ENCODE data around the gene VASP.

VASP gene

GRCh38 chr19:45553464-45553863, 46.2 kb downstream of the VASP start:
- no peaks in the 10 kb centered on the region for H3K9me3 ChIP-seq (ENCODE audit: control insufficient read depth, low read length)
- WGBS, 2 experiments, result 84 to 88% methylated on average over 34 of the region's 34 CpGs
- H3K4me3 ChIP-seq (ENCODE audit: insufficient read depth, low read depth, low read length), result no peak overlapping the region
- H3K27ac ChIP-seq (ENCODE audit: insufficient read depth, low read depth, low read length, poor library complexity, severe bottlenecking), result no peak overlapping the region
- H3K4me1 ChIP-seq (ENCODE audit: control insufficient read depth, insufficient read depth, low read length), result peaks cover 12% of the 10 kb centered on the region
- H3K36me3 ChIP-seq (ENCODE audit: control insufficient read depth, insufficient read depth, low read length), result no peaks in the 10 kb centered on the region
- H3K27me3 ChIP-seq (ENCODE audit: control insufficient read depth, insufficient read depth, low read length, poor library complexity, severe bottlenecking), result no peaks in the 10 kb centered on the region

GRCh38 chr19:45554481-45554880, 47.2 kb downstream of the VASP start:
- Histone ChIP-seq H3K4me3 (ENCODE audit: insufficient read depth, low read depth, low read length) (no peak overlapping the region), H3K4me1 (ENCODE audit: control insufficient read depth, insufficient read depth, low read length) (peaks cover 12% of the 10 kb centered on the region), H3K36me3 (ENCODE audit: control insufficient read depth, insufficient read depth, low read length) (no peaks in the 10 kb centered on the region), H3K9me3 (ENCODE audit: control insufficient read depth, low read length) (no peaks in the 10 kb centered on the region), H3K27me3 (ENCODE audit: control insufficient read depth, insufficient read depth, low read length, poor library complexity, severe bottlenecking) (no peaks in the 10 kb centered on the region), H3K27ac (ENCODE audit: insufficient read depth, low read depth, low read length, poor library complexity, severe bottlenecking) (no peak overlapping the region)
- 86 to 100% methylated on average over 1 of the region's 1 CpG for whole genome bisulfite sequencing, 2 experiments

- no peak overlapping the region for H3K27ac ChIP-seq (ENCODE audit: insufficient read depth, low read depth, low read length, poor library complexity, severe bottlenecking)
- 88 to 93% methylated on average over 5 of the region's 5 CpGs for WGBS, 2 experiments
- no peaks in the 10 kb centered on the region for H3K9me3 ChIP-seq (ENCODE audit: control insufficient read depth, low read length)
- no peaks in the 10 kb centered on the region for H3K36me3 ChIP-seq (ENCODE audit: control insufficient read depth, insufficient read depth, low read length)
- no peaks in the 10 kb centered on the region for H3K27me3 ChIP-seq (ENCODE audit: control insufficient read depth, insufficient read depth, low read length, poor library complexity, severe bottlenecking)
- H3K4me1 ChIP-seq (ENCODE audit: control insufficient read depth, insufficient read depth, low read length), result peaks cover 5% of the 10 kb centered on the region
- no peak overlapping the region for H3K4me3 ChIP-seq (ENCODE audit: insufficient read depth, low read depth, low read length)
These were observed 49.6 kb downstream of the VASP start for GRCh38 chr19:45556835-45557234.

- Histone ChIP-seq H3K9me3 (ENCODE audit: control insufficient read depth, low read length) (no peaks in the 10 kb centered on the region), H3K4me1 (ENCODE audit: control insufficient read depth, insufficient read depth, low read length) (no peaks in the 10 kb centered on the region), H3K27me3 (ENCODE audit: control insufficient read depth, insufficient read depth, low read length, poor library complexity, severe bottlenecking) (no peaks in the 10 kb centered on the region), H3K4me3 (ENCODE audit: insufficient read depth, low read depth, low read length) (no peak overlapping the region), H3K27ac (ENCODE audit: insufficient read depth, low read depth, low read length, poor library complexity, severe bottlenecking) (no peak overlapping the region), H3K36me3 (ENCODE audit: control insufficient read depth, insufficient read depth, low read length) (no peaks in the 10 kb centered on the region)
- 40 to 45% methylated on average over 10 of the region's 10 CpGs for WGBS, 2 experiments
These were observed 51.2 kb downstream of the VASP start for GRCh38 chr19:45558399-45558878.

GRCh38 chr19:45560038-45560437, 52.8 kb downstream of the VASP start:
- Histone ChIP-seq H3K27me3 (ENCODE audit: control insufficient read depth, insufficient read depth, low read length, poor library complexity, severe bottlenecking) (no peaks in the 10 kb centered on the region), H3K4me1 (ENCODE audit: control insufficient read depth, insufficient read depth, low read length) (no peaks in the 10 kb centered on the region), H3K36me3 (ENCODE audit: control insufficient read depth, insufficient read depth, low read length) (no peaks in the 10 kb centered on the region), H3K4me3 (ENCODE audit: insufficient read depth, low read depth, low read length) (no peak overlapping the region), H3K9me3 (ENCODE audit: control insufficient read depth, low read length) (no peaks in the 10 kb centered on the region), H3K27ac (ENCODE audit: insufficient read depth, low read depth, low read length, poor library complexity, severe bottlenecking) (no peak overlapping the region)
- WGBS, 2 experiments, result 91 to 93% methylated on average over 5 of the region's 5 CpGs

- Histone ChIP-seq H3K36me3 (ENCODE audit: control insufficient read depth, insufficient read depth, low read length) (no peaks in the 10 kb centered on the region), H3K9me3 (ENCODE audit: control insufficient read depth, low read length) (no peaks in the 10 kb centered on the region), H3K27ac (ENCODE audit: insufficient read depth, low read depth, low read length, poor library complexity, severe bottlenecking) (no peak overlapping the region), H3K4me1 (ENCODE audit: control insufficient read depth, insufficient read depth, low read length) (no peaks in the 10 kb centered on the region), H3K4me3 (ENCODE audit: insufficient read depth, low read depth, low read length) (no peak overlapping the region), H3K27me3 (ENCODE audit: control insufficient read depth, insufficient read depth, low read length, poor library complexity, severe bottlenecking) (no peaks in the 10 kb centered on the region)
- 84 to 93% methylated on average over 11 of the region's 11 CpGs for WGBS, 2 experiments
These were observed 53.4 kb downstream of the VASP start for GRCh38 chr19:45560686-45561085.

- Histone ChIP-seq H3K36me3 (ENCODE audit: control insufficient read depth, insufficient read depth, low read length) (no peaks in the 10 kb centered on the region), H3K27me3 (ENCODE audit: control insufficient read depth, insufficient read depth, low read length, poor library complexity, severe bottlenecking) (no peaks in the 10 kb centered on the region), H3K27ac (ENCODE audit: insufficient read depth, low read depth, low read length, poor library complexity, severe bottlenecking) (no peak overlapping the region), H3K4me1 (ENCODE audit: control insufficient read depth, insufficient read depth, low read length) (no peaks in the 10 kb centered on the region), H3K4me3 (ENCODE audit: insufficient read depth, low read depth, low read length) (no peak overlapping the region), H3K9me3 (ENCODE audit: control insufficient read depth, low read length) (no peaks in the 10 kb centered on the region)
- WGBS, 2 experiments, result 29 to 31% methylated on average over 5 of the region's 5 CpGs
These were observed 57.0 kb downstream of the VASP start for GRCh38 chr19:45564131-45564780.

- Histone ChIP-seq H3K9me3 (ENCODE audit: control insufficient read depth, low read length) (no peaks in the 10 kb centered on the region), H3K27me3 (ENCODE audit: control insufficient read depth, insufficient read depth, low read length, poor library complexity, severe bottlenecking) (no peaks in the 10 kb centered on the region), H3K4me1 (ENCODE audit: control insufficient read depth, insufficient read depth, low read length) (no peaks in the 10 kb centered on the region), H3K36me3 (ENCODE audit: control insufficient read depth, insufficient read depth, low read length) (no peaks in the 10 kb centered on the region), H3K4me3 (ENCODE audit: insufficient read depth, low read depth, low read length) (no peak overlapping the region), H3K27ac (ENCODE audit: insufficient read depth, low read depth, low read length, poor library complexity, severe bottlenecking) (no peak overlapping the region)
- WGBS, 2 experiments, result 86 to 100% methylated on average over 2 of the region's 2 CpGs
These were observed 60.3 kb downstream of the VASP start for GRCh38 chr19:45567609-45568008.

GRCh38 chr19:45568732-45569131, 61.5 kb downstream of the VASP start:
- Histone ChIP-seq H3K9me3 (ENCODE audit: control insufficient read depth, low read length) (no peaks in the 10 kb centered on the region), H3K27ac (ENCODE audit: insufficient read depth, low read depth, low read length, poor library complexity, severe bottlenecking) (no peak overlapping the region), H3K4me3 (ENCODE audit: insufficient read depth, low read depth, low read length) (no peak overlapping the region), H3K27me3 (ENCODE audit: control insufficient read depth, insufficient read depth, low read length, poor library complexity, severe bottlenecking) (no peaks in the 10 kb centered on the region), H3K4me1 (ENCODE audit: control insufficient read depth, insufficient read depth, low read length) (no peaks in the 10 kb centered on the region), H3K36me3 (ENCODE audit: control insufficient read depth, insufficient read depth, low read length) (no peaks in the 10 kb centered on the region)
- 86 to 88% methylated on average over 3 of the region's 3 CpGs for WGBS, 2 experiments

- Histone ChIP-seq H3K9me3 (ENCODE audit: control insufficient read depth, low read length) (no peaks in the 10 kb centered on the region), H3K27me3 (ENCODE audit: control insufficient read depth, insufficient read depth, low read length, poor library complexity, severe bottlenecking) (no peaks in the 10 kb centered on the region), H3K4me1 (ENCODE audit: control insufficient read depth, insufficient read depth, low read length) (no peaks in the 10 kb centered on the region), H3K4me3 (ENCODE audit: insufficient read depth, low read depth, low read length) (no peak overlapping the region), H3K27ac (ENCODE audit: insufficient read depth, low read depth, low read length, poor library complexity, severe bottlenecking) (no peak overlapping the region), H3K36me3 (ENCODE audit: control insufficient read depth, insufficient read depth, low read length) (no peaks in the 10 kb centered on the region)
- whole genome bisulfite sequencing, 2 experiments, result 51 to 55% methylated on average over 14 to 15 of the region's 15 CpGs
These were observed 62.5 kb downstream of the VASP start for GRCh38 chr19:45569619-45570421.
